Measurements from ENCODE around the gene NEU2. TPM values are rescaled to one million over a fixed set of nuclear protein-coding genes. Genes with fewer than 3 reads are reported as not detected.

The NEU2 gene
- total RNA-seq, 2 donors from 2014 or later = not detected

DNA sequence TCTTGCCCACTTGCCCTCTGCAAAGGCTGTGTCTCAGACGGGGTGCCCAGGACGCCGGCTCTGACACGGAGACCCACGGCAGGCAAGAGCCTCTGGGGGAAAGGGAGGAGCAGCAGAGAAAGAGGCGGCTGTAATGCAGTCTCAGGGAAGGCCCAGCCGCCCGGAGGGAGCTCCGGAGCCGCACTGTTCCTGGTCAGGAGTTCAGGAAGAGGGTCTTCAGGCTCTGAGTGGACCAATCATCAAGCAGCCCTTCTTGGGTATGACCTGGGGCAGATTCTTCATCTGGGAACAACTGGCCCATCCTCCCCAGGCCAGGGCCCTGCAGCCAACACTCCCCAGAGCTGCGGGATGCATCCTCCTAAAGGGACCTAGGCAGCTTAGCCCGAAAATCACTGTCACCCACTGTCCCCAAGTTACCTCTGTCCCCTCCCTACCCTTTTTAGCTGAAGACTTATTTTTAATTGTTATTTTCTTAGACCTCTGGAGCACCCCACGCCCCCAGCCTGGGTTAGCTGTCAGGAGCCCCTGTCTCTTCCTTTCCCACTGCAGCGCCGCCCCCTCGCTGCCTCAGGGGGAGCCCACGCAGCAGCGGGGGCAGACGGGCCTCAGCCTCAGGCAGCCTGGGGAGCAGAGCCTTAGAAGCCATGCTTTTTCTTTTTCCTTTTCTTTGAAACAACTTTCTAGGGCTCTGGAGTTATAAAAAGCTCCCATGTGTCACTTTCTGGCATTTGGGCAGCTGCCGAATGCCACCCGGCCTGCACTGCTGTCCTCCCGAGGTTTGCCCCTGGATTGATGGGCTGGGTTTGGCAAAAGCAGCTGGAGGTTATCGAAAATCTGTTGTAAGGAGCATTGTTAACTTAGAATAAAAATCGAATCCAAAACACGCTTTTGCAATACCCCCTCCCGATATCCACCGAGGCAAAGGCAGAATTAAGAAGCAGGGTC, 644 bp upstream of the NEU2 start:
- no peak for DNase-seq
- no peaks in the 10 kb centered on the region for H3K4me1 Mint-ChIP-seq
- no peak overlapping the region for H3K27ac Mint-ChIP-seq
- no peak for ATAC-seq
- H3K36me3 Mint-ChIP-seq (ENCODE audit: low read depth) = no peaks in the 10 kb centered on the region
- no peak overlapping the region for H3K4me3 Mint-ChIP-seq
- H3K27me3 Mint-ChIP-seq = no peaks in the 10 kb centered on the region
- no peaks in the 10 kb centered on the region for H3K9me3 ChIP-seq (ENCODE audit: control insufficient read depth, low read length, poor library complexity, severe bottlenecking)

DNA sequence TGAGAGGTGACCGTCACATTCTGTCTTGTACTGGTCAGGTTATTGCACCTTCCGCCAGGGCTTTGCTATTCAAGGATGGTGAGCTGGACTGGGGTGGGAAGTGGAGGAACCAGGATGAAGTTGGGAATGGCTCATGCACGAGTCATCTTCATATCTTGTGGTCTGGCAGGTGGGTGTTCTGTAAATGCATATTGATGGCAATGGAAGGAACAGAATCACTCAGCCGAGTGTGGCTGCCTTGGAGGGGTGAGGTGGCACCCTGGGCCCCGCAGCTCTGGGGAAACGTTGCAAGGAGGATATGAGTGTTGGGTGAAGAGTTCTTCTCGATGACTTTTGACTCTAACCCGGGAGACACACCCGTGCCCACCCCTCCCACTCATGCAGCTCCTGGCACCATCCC, 1.2 kb downstream of the NEU2 start:
- H3K4me3 Mint-ChIP-seq = no peak overlapping the region
- H3K9me3 ChIP-seq (ENCODE audit: control insufficient read depth, low read length, poor library complexity, severe bottlenecking) = no peaks in the 10 kb centered on the region
- no peaks in the 10 kb centered on the region for H3K36me3 Mint-ChIP-seq (ENCODE audit: low read depth)
- no peak for DNase-seq
- ATAC-seq = no peak
- no peaks in the 10 kb centered on the region for H3K27me3 Mint-ChIP-seq
- no peaks in the 10 kb centered on the region for H3K4me1 Mint-ChIP-seq
- no peak overlapping the region for H3K27ac Mint-ChIP-seq

DNA sequence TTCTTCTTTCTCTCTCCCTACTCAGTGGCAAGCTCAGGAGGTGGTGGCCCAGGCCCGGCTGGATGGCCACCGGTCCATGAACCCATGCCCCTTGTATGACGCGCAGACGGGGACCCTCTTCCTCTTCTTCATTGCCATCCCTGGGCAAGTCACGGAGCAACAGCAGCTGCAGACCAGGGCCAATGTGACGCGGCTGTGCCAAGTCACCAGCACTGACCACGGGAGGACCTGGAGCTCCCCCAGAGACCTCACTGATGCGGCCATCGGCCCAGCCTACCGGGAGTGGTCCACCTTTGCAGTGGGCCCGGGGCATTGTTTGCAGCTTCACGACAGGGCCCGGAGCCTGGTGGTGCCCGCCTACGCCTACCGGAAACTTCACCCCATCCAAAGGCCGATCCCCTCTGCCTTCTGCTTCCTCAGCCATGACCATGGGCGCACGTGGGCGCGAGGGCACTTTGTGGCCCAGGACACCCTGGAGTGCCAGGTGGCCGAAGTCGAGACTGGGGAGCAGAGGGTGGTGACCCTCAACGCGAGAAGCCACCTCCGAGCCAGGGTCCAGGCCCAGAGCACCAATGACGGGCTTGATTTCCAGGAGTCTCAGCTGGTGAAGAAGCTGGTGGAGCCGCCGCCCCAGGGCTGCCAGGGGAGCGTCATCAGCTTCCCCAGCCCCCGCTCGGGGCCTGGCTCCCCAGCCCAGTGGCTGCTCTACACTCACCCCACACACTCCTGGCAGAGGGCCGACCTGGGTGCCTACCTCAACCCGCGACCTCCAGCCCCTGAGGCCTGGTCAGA, 1.8 kb downstream of the NEU2 start:
- H3K27ac Mint-ChIP-seq = no peak overlapping the region
- H3K4me1 Mint-ChIP-seq = no peaks in the 10 kb centered on the region
- H3K4me3 Mint-ChIP-seq = no peak overlapping the region
- H3K36me3 Mint-ChIP-seq (ENCODE audit: low read depth) = no peaks in the 10 kb centered on the region
- no peaks in the 10 kb centered on the region for H3K27me3 Mint-ChIP-seq
- no peak for ATAC-seq
- no peak for DNase-seq
- H3K9me3 ChIP-seq (ENCODE audit: control insufficient read depth, low read length, poor library complexity, severe bottlenecking) = no peaks in the 10 kb centered on the region

- no peaks in the 10 kb centered on the region for H3K9me3 ChIP-seq (ENCODE audit: control insufficient read depth, low read length, poor library complexity, severe bottlenecking)
- no peak for ATAC-seq
- Mint-ChIP-seq H3K4me3 (no peak overlapping the region), H3K4me1 (no peaks in the 10 kb centered on the region), H3K36me3 (ENCODE audit: low read depth) (no peaks in the 10 kb centered on the region), H3K27me3 (peaks cover 7% of the 10 kb centered on the region), H3K27ac (no peak overlapping the region)
- no peak for DNase-seq
These were observed 3.1 kb downstream of the NEU2 start for GRCh38 chr2:233035426-233036161.

DNA sequence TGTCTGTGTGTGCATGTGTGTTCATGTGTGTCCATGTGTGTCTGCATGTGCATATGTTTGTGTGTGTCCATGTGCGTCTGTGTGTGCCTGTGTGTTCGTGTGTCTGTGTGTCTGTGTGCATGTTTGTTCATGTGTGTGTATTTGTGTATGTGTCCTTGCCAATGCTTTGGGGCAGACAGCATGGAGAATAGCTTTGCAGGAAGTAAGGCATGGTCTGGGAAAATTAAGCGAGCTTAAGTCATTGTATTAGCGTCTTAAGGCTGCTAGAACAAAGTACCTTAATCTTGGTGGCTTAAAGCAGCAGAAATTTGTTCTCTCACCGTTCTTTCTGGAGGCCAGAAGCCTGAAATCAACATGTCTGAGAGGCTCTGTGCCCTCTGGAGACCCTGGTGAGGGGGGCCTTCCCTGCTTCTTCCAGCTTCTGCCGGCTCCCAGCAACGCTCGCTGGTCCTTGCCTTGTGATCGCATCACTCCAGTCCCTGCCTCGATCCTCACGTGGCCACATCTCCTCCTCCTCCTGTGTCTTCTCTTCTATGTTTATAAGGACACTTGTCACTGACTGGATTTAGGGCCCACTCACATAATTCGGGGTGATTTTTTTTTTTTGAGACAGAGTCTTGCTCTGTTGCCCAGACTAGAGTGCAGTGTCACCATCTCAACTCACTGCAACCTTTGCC, 3.8 kb downstream of the NEU2 start:
- H3K4me1 Mint-ChIP-seq = no peaks in the 10 kb centered on the region
- no peaks in the 10 kb centered on the region for H3K36me3 Mint-ChIP-seq (ENCODE audit: low read depth)
- DNase-seq (no peak), ATAC-seq (no peak)
- no peak overlapping the region for H3K4me3 Mint-ChIP-seq
- no peak overlapping the region for H3K27ac Mint-ChIP-seq
- no peaks in the 10 kb centered on the region for H3K9me3 ChIP-seq (ENCODE audit: control insufficient read depth, low read length, poor library complexity, severe bottlenecking)
- H3K27me3 Mint-ChIP-seq = peaks cover 14% of the 10 kb centered on the region

DNA sequence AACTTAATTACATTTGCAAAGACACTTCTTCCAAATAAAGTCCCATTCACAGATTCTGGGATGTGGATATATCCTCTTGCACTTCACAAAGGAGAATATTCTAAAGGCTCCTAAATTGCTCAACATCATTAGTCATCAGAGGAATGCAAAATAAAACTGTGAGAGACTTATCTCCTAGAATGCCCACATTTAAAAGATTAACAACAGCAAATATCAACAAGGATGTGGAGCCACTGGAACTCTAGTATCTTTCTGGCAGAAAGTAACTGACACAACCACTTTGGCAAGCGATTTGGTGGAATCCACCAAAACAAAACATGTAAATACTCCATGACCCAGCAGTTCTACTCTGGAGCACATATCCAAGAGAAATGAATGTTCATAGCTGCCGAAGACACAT, 4.6 kb downstream of the NEU2 start:
- Mint-ChIP-seq H3K27ac (no peak overlapping the region), H3K36me3 (ENCODE audit: low read depth) (no peaks in the 10 kb centered on the region), H3K4me3 (no peak overlapping the region), H3K4me1 (no peaks in the 10 kb centered on the region), H3K27me3 (peaks cover 16% of the 10 kb centered on the region)
- DNase-seq (no peak), ATAC-seq (no peak)
- no peaks in the 10 kb centered on the region for H3K9me3 ChIP-seq (ENCODE audit: control insufficient read depth, low read length, poor library complexity, severe bottlenecking)

- no peaks in the 10 kb centered on the region for H3K36me3 Mint-ChIP-seq (ENCODE audit: low read depth)
- peaks cover 32% of the 10 kb centered on the region for H3K27me3 Mint-ChIP-seq
- no peak overlapping the region for H3K4me3 Mint-ChIP-seq
- no peak overlapping the region for H3K27ac Mint-ChIP-seq
- no peaks in the 10 kb centered on the region for H3K9me3 ChIP-seq (ENCODE audit: control insufficient read depth, low read length, poor library complexity, severe bottlenecking)
- no peak for DNase-seq
- peaks cover 6% of the 10 kb centered on the region for H3K4me1 Mint-ChIP-seq
- no peak for ATAC-seq
These were observed 6.9 kb downstream of the NEU2 start for GRCh38 chr2:233039212-233039845.

GRCh38 chr2:233039846-233040530, 7.5 kb downstream of the NEU2 start:
- peaks cover 6% of the 10 kb centered on the region for H3K4me1 Mint-ChIP-seq
- H3K27me3 Mint-ChIP-seq = peaks cover 32% of the 10 kb centered on the region
- no peak for ATAC-seq
- no peaks in the 10 kb centered on the region for H3K36me3 Mint-ChIP-seq (ENCODE audit: low read depth)
- DNase-seq = no peak
- H3K27ac Mint-ChIP-seq = no peak overlapping the region
- no peaks in the 10 kb centered on the region for H3K9me3 ChIP-seq (ENCODE audit: control insufficient read depth, low read length, poor library complexity, severe bottlenecking)
- no peak overlapping the region for H3K4me3 Mint-ChIP-seq

DNA sequence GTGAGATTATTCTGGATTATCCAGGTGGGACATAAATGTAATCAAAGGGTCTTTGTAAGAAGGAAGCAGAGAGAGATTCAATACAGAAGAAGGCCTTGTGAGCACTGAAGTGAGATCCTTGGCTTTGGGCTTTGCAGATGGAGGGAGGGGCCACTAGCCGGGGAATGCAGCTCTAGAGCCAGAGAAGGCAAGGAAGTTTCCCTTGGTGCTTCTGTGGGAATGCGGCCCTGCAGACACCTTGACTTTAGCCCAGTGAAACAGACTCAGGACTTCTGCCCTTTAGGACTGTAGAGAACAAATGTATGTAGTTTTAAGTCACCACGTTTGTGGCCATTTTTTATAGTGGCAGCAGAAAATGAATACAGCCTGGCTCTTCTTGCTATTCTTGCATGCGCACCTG, 8.1 kb downstream of the NEU2 start:
- no peak for ATAC-seq
- no peak overlapping the region for H3K4me3 Mint-ChIP-seq

GRCh38 chr2:233041722-233042323, 9.4 kb downstream of the NEU2 start:
- H3K4me3 Mint-ChIP-seq = no peak overlapping the region
- no peak overlapping the region for H3K27ac Mint-ChIP-seq
- no peak for DNase-seq
- H3K27me3 Mint-ChIP-seq = peaks cover 32% of the 10 kb centered on the region
- no peak for ATAC-seq
- H3K36me3 Mint-ChIP-seq (ENCODE audit: low read depth) = no peaks in the 10 kb centered on the region
- H3K9me3 ChIP-seq (ENCODE audit: control insufficient read depth, low read length, poor library complexity, severe bottlenecking) = no peaks in the 10 kb centered on the region
- H3K4me1 Mint-ChIP-seq = peaks cover 6% of the 10 kb centered on the region

More for the DNA sequence above, 8.1 kb downstream of the NEU2 start:
- DNase-seq = no peak
- H3K4me1 Mint-ChIP-seq = peaks cover 6% of the 10 kb centered on the region
- H3K36me3 Mint-ChIP-seq (ENCODE audit: low read depth) = no peaks in the 10 kb centered on the region
- peaks cover 32% of the 10 kb centered on the region for H3K27me3 Mint-ChIP-seq
- H3K27ac Mint-ChIP-seq = no peak overlapping the region
- no peaks in the 10 kb centered on the region for H3K9me3 ChIP-seq (ENCODE audit: control insufficient read depth, low read length, poor library complexity, severe bottlenecking)

DNA sequence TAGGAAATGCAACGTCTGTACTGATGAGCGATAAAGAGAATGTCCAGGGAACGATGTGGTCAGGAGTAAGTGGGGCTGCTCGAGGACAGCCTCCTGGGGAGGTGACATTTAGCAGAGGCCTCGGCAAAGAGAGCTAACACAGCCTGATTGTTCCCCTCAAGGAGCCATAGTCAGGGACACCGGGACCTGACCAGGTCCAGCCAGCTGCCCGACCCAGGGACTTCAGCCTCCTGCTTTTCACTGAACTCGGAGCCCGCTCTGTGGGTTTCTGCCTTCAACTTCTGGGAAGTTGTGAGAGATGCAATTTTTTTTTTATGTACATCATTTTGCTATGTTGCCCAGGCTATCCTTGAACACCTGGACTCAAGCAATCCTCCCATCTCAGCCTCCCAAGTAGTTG, 10.1 kb downstream of the NEU2 start:
- peaks cover 6% of the 10 kb centered on the region for H3K4me1 Mint-ChIP-seq
- H3K27ac Mint-ChIP-seq = no peak overlapping the region
- no peaks in the 10 kb centered on the region for H3K36me3 Mint-ChIP-seq (ENCODE audit: low read depth)
- H3K4me3 Mint-ChIP-seq = no peak overlapping the region
- no peak for ATAC-seq
- DNase-seq = no peak
- peaks cover 37% of the 10 kb centered on the region for H3K27me3 Mint-ChIP-seq
- no peaks in the 10 kb centered on the region for H3K9me3 ChIP-seq (ENCODE audit: control insufficient read depth, low read length, poor library complexity, severe bottlenecking)

All from T-helper 17 cell (primary cell).